HG02973 (cell line): ENCODE results near the gene TRDMT1.

Experiments
- ATAC-seq: cut with Tn5 transposase; IDR thresholded peaks from one replicate; pipeline ENCODE4 v1.9.1; 2021; ENCODE audit warnings: moderate library complexity; ENCODE audit not compliant: unreplicated experiment

The TRDMT1 gene

DNA sequence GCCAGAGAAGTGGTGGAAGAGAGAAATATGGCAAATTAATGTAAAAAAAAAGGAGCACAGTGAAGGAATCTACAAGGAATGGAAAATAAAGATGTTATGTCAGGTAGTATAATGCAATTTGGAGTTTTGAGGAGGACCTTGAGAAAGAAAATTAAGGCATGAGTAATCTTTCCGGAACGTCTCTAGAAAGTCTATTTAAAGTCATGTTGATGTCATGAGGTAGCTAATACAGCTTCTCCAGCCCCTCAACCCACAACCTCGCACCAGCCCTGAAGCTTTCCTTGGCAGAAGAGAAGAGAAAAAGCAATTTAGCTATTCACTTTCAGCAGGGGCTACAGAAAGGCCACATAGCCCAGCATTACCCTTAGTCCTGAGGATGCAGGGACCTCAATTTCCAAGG, 22.5 kb downstream of the TRDMT1 start:
- ATAC-seq: no peak

DNA sequence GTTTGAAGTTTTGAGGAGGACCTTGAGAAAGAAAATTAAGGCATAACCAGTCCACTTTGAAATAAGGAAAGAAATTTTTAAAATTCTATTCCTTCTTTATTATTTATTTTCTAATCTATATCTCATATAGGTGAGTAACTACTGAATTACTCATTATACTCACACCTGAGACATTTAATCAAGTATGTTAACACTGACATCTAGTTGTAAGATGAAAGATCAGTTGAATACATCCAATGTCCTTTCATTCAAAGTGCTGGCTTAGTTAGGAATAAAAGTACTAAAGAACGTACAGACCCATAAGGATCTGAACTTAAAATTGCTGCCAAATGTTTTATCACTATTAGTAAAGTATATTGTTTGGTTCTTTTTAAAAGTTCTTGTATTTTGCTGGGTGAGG, 23.5 kb downstream of the TRDMT1 start:
- ATAC-seq: no peak

DNA sequence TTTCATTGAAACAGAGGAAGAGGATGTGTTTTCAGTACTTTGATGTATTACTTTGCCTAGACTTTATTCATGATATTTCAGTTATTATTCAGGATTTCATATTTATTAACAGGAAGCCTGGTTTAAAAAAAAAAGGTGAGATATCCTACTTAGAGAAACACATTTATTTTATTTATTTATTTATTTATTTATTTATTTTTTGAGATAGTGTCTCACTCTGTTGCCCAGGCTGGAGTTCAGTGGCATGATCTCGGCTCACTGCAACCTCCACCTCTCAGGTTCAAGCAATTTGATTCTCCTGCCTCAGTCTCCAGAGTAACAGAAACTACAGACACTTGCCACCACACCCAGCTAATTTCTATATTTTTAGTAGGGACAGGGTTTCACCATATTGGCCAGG, 24.5 kb downstream of the TRDMT1 start:
- no peak for ATAC-seq

DNA sequence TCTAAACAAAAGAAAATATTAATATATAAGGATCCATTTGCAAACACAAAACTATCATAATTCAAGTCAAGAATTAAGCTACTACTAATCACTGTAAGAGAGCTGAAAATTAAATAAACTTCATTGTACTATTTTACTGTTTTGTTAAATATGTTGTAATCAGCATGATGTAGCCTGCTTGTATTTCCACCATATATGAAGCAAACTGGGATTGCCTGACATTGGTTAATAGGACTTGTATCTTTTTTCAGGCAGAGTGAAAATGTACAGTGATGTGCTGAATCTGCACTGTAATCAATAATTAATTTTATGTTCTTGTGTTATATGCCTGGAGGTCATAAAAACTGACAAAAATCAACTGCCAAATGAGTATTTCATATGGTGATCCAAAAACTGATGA, 25.4 kb downstream of the TRDMT1 start:
- ATAC-seq: no peak

DNA sequence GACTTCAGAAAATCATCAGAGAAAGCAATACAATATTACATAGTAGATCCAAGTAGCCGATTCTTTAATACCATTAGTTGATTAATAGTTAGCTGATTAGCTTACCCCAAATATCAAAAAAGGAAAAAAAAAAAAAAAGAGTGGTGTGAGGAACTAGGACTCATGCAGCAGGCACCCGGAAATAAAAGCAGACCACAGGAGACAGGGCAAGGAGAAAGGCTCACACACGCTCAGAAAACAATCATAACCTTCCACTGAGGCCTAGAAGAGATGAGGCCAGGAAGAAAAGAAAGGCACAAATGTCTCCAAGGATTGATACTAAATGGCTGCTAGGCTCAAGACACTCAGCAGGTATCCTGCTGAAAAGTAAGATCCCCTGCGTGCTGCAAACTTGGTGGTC, 25.9 kb downstream of the TRDMT1 start:
- ATAC-seq: no peak

DNA sequence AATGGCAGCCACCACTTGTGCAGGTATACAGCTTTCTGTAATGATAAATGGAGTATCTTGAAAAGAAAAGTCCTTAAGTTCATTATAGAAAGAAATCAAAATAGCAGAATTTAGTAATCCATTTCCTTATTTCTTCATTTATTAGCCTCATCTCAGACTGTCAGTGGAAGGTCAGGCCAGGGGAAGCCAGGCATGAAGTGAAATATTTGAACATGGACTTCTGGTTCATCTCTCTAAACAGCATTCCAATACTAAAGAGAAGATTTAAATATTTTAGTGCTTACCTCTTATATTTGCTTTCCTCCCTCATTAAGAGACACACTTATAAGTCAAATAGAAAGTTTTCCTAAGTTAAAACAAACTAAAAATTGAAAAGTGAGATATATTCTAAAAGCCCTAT, 26.8 kb downstream of the TRDMT1 start:
- ATAC-seq: no peak

DNA sequence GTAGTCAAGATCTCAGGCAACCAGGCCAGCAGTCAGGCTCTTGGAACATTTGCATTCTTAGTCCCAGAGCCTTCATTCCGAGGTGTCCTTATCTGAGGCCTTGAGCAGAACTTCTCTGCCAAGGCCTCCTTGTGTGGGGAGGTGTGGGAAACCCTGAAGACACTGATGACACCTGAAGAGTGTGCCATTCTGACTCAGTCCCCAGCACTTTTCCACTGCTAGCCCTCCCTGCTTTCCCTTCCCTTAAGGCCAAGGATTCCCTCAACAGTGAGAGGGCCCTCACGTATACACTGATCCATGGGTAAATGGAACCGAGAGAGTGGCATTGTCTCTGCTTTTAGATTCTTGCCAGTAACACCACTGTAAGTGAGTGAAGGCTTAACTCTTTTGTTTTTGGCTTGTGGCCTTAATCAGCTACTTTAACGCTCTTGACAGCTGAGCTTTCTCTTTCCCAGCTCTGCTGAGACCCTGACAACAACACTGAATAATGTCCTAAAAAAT, 30.3 kb downstream of the TRDMT1 start:
- ATAC-seq: no peak

DNA sequence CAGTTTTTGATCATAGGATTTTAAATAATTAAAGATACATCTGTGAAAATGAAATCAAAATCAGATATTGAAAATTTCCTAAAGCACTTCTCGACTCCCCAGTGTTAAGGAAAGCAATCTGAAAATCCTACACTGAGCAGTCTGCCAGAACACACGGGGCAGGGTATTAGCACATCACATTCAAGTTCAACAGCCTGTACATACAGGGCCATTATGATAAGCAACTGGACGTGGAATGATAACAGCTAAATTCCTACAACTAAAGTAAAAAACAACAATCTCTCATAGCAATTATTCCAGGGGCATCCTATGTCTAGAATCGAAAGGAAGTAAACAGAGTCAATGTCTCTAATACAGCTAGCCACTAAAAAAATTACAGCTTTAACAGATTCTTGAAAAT, 31.7 kb downstream of the TRDMT1 start:
- no peak for ATAC-seq

DNA sequence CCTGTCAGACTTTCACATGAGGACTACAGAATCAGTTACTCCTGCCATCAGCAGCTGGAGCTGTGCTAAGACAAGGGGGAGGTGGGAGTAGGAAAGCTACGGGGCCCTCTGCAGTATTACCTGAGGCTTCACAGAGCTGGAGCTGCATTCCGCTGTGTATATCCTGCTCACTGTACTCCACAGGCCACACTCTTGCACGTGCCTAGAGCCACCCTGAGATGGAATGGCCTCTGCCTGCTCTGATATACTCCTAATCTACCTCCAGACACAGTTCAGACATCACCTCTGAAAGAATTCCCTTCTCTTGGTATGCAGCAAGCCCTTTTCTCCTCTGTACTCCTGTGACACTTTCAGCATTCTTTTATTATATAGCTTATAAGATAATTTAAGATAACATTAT, 34.8 kb downstream of the TRDMT1 start:
- ATAC-seq: no peak

DNA sequence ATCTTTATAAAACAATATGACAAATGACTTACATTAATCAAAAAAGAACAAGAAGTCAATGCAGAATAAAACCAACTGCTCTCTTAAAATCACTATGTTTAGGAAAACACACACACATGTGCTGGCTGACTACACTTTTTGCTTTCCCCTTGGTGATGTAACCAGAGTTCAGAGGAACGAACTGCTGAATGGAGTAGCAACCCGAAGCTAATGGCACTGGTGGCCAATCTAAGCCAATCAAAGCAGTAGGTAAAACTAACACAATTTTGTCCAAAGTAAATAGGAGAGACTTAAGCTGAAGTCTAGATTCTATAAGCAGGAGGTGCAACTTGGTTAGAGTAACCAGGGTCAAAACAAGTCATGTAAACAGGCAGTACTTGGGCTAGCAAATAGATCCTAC, 38.6 kb downstream of the TRDMT1 start:
- ATAC-seq: no peak

DNA sequence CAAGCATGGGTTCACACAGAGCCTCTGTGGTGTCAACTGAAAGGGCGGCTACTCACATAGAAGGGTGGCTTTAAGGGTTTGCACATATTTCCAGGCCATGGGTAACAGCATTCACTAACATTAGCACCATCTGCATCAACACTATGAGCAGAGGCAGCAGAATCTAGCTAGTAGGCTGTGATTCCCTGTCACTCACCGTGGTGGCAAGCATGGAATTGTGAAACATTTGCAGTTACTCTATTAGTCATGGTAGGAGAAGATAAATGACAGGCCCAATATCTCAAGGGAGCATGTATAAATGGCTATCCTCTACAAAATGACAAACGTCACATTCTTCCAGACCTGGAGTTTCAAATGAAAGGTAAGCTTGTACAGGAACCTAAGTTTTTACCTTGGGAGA, 39.7 kb downstream of the TRDMT1 start:
- no peak for ATAC-seq

DNA sequence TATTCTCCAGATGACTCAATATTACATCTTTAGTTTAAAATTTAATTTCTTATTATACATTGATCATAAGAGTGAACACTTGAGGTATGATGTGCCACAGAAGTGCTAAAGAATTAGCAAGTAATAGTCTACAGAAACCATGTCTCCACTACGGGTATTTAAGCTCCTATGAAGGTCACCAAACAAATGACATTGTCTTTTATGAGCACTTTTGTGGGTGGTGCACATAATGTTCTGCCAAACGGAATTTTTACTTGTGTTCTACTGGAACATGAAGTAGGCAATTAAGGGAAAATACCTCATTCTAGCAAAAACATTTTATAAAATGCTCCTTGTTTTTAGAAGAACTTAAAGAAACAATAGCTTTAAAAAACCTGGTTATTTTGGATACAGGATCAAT, 44.4 kb downstream of the TRDMT1 start:
- no peak for ATAC-seq

DNA sequence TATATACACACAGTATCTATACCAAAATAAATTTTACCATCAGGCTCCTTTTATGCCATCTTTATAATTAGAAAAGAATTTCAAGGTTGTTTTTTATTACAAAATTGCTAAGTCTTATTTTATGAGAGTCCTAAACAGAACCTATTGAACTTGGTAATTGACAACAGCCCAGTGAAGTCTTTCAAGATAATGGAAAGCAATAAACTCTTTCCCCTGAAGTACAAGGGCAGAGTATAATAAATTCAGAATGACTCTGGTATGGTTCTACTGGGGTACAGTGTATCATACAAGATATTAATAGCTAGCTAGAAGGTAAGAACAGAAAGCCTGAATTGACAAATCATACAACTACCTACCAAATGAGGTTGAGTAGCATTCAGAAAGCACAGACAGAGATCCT, 45.6 kb downstream of the TRDMT1 start:
- ATAC-seq: no peak

DNA sequence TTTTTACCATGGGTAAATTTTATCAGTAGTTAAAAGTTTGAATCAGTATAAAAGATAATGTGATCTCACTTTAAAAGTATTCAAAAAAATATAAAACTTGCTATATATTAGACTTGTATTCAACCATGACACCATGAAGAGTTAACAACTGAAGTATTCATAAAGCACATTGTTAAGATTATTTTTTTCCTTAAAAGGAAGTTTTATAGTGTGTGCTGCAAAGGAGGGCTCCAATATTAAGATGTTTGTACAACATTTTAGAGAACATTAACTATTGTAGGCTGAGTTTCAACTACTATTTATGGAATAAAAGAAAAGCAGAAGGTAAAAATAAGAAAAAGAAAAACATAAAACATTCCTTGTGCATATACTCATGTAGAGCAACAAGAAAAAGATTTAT, 47.4 kb downstream of the TRDMT1 start:
- ATAC-seq: no peak

DNA sequence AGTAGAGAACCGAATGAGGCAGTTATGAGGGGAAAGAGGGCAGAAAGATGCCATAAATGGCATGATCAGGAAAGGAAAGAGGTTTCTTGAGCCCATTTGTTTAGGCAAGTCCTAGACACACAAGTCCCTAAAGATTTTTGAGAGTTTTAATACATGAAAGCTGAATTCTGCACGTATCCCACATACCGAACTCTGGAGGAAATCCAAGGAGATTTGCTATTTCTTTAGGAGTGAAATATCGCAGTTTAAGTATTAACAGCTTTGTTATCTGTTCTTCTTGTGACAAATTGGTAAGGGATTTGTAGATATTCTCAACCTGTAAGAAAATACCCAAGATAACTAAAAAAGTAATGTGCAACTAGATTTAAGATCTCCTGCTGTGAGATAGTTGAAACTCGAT, 48.2 kb downstream of the TRDMT1 start:
- no peak for ATAC-seq

DNA sequence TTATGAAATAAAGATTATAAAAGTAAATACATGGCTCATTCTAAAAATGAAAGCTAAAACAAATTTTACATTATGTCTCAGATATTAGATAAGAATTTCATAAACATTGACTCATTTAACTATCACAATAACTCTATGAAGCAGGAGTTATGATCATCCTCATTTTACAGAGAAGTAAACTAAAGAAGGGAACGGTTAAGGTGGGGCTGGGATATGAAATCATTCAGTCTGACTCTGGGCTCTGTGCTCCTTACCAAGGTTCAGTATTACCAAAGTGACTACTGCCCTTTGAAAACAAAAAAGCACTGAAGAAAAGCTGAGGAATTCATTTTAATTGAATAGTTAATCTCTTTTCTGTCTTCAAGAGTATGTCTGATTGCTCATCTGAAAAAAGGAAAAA, 49.8 kb downstream of the TRDMT1 start:
- no peak for ATAC-seq

DNA sequence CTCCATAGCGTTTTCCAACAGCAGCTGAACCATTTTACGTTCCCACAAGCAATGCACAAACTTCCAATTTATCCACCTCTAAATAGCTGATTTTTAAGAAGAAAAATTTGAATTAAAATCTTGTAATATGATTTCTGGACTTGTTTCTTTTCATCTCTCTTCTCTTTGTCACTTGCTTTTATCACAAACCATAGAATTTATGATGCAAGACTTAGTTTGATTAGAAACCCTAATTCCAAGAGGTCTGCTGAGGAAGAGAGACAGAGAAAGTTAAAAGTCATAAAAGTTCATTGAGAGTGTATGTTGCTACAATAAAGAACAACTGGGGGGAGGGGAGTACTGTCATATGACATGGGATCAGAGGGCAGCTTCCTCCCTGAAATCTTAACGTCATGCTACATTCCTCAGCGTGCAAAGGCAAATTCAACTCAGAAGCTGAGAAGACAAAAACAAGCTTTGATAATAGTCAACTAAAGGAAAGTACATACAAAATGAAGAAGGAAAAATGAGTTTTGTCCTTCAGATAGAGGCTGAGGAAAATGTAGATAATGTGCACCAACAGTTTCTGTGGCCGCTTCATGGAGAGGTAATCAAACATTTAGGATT, 53.5 kb downstream of the TRDMT1 start:
- ATAC-seq: no peak

DNA sequence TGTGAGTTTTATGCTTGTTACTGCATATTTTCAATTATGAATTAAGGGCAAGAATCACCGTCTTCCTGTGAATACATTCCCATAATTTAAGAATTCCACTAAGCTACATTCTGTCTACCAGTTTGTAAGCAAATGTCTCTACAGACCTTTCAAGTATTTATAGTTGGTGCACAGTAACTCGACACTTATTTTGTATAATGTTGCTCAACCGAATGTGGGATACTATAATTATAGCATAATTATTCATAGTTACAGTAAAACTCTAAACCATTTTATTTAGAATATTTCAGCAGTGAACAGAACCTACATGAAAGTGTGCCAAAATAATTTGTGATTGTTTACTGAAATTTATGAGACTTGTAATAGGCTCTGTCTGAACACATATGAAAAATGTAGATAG, 54.6 kb downstream of the TRDMT1 start:
- no peak for ATAC-seq

DNA sequence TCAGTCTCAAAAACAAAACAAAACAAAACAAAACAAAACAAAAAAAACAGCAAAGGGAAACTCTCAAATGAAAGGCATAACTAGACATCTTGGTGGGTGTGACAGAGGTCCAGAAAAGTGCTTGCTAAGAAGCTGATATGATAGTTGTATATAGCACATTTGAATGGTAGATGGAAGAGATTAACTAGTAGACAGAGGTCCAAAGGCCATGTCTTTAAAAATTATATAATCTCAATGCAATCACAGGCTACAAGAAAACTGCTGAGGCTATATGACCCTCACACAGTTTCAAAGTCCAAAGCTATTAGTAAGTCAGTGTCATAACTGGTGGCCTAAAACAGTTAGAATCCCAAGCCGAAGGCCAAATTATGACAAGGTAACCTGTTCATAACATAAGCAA, 56.2 kb downstream of the TRDMT1 start:
- ATAC-seq: no peak

DNA sequence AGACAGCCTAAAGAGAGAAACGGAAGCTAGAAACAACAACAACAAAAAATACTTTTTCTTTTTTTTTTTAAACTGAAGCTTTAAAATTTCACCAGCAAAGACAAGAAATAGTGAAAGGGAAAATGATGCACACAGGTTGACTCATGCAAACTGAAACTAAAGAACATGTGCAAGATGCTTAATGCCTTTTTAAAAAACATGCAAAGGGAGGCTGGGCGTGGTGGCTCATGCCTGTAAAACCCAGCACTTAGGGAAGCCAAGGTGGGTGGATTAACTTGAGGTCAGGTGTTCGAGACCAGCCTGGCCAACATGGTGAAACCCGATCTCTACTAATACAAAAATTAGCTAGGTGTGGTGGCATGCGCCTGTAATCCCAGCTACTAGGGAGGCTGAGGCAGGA, 56.7 kb downstream of the TRDMT1 start:
- no peak for ATAC-seq

DNA sequence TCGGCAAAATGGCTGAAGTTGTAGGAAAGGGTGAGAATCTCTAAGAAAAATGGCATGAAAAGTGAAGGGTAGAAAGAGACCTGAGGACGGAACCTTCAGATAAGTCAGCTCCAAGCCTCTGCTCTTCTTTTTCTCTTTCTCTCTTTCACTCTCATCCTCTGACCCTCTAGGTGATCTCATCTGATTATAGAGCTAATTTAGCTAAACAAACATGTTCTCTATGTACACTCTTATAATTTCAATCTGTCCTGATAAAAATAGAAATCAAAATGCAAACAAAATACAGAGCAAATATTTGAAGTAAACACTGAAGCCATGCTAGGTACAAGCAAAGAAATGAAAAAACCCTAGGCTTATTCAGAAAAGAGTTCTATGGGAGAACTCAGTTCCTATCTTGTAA, 57.4 kb downstream of the TRDMT1 start:
- no peak for ATAC-seq

DNA sequence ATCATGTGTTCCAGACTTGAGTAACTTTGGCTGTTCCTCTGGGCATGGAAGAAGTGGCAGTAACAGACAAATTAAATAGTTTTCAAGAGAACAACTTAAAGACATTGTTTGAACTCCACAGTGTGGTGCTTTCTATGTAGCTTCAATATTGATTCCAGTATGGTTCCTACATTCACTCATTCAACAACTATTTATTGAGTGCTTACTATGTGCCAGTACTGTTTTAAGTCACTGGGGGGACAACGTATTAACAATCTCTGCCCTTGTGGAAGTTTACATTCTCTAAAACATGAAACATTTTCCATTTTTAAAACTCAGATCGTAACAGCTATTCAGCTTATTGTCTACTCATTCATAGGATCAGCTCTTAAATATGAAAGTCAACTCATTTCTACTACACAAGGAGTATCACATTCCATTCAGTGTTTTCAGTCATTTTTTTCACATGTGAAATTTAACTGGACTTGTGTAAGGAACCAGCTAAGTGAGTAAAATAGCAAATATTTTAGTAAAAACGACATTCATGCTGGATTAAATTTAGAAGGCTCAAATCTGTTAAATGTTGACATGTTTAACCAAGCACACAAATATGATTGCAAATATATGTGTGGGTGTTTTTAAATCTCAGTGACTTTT, 58.3 kb downstream of the TRDMT1 start:
- ATAC-seq: no peak
